Cerebellar cortex (tissue), 1 donor: ENCODE data around the gene HDAC10.
A peak's percentile ranks its signal among the peaks of the same experiment; 100 is the strongest.

Experiments
- DNase-seq: peaks from one replicate; pipeline ENCODE4 v3.0.0-alpha.2; 2015; ENCODE audit warnings: low spot score

HDAC10 gene

DNA sequence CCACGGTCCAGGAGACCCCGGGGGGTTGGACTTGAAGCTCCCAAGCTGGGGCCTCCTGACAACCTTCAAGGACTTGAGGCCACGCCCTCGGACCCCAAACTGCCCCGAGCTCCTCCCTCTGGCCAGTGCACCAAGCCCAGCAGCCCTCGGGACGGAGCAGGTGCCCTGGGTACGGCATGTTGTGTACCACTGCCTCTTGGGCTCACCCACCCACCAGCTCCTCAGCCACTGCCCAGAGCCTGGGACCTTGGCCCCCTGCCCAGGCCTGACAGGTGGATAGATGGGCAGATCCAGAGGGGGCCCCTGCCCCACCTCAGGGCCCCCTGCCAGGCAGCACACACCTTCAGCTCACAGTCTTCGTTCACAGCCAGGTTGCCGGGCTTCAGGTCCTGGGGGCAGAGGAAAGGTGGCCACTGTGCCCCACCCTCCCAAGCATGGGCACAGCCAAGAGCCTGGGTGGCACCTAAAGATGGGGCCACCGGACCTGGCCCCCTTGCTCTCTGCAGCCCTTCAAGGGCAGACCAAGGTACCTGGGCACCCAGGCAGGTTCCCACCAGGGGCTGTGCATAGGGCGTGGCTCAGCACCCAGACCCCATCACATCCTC lies 5.3 kb upstream of the HDAC10 start:
- DNase-seq = no peak

DNA sequence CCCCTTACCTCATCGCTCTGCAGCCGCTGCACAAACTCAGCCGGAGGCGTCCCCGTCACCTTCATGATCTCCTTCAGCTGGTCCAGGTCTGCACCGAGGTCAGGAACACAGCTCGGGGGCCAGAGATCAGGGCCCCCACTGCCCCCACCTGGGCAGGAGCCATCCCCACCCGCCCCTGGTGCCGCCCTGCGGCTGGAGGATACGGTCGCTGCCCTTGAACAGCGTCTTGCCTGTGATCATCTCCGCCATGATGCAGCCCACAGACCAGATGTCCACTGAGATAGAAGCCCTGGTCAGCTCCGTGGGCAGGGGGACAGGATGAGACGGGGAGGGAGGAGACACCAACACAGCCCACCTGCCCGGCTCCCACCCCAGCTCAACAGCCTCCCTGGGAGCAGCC lies 4.5 kb upstream of the HDAC10 start:
- DNase-seq = no peak

DNA sequence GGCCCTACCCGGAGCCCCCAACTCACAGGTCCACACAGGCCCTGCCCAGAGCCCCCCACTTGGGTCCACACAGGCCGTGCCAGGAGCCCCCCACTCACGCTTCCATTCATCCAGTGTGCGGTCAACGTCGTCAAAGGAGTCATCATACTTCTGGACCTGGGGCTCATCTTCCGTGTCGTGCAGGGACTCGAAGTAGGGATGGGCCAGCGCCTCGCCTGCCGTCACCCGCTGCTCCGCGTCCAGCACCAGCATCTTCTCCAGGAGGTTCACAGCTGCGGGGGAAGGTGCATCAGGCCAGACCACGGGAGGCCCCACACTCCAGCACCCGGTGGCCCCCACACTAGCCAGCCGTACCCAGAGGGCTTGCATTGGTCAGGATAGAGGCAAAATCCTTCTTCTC lies 4.0 kb upstream of the HDAC10 start:
- no peak for DNase-seq

DNA sequence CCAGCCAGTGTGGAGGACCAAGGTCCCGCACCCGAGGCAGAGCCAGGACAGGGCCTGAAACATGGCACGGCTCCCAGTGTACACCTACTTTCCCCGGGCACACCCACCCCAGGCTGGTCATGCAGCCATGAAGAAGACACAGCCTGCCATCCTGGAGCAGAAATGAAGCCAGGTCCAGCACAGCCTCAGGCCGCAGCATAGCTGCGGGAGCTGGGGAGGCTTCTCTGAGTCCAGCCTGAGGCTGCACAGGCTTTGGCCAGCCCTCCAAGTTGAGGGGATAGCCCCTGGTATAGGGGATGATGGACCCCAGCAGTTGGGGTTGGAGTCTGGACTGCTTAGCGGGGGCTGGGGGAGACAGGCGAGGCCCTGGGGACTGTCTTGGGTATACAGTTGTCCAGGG lies 2.9 kb upstream of the HDAC10 start:
- no peak for DNase-seq

DNA sequence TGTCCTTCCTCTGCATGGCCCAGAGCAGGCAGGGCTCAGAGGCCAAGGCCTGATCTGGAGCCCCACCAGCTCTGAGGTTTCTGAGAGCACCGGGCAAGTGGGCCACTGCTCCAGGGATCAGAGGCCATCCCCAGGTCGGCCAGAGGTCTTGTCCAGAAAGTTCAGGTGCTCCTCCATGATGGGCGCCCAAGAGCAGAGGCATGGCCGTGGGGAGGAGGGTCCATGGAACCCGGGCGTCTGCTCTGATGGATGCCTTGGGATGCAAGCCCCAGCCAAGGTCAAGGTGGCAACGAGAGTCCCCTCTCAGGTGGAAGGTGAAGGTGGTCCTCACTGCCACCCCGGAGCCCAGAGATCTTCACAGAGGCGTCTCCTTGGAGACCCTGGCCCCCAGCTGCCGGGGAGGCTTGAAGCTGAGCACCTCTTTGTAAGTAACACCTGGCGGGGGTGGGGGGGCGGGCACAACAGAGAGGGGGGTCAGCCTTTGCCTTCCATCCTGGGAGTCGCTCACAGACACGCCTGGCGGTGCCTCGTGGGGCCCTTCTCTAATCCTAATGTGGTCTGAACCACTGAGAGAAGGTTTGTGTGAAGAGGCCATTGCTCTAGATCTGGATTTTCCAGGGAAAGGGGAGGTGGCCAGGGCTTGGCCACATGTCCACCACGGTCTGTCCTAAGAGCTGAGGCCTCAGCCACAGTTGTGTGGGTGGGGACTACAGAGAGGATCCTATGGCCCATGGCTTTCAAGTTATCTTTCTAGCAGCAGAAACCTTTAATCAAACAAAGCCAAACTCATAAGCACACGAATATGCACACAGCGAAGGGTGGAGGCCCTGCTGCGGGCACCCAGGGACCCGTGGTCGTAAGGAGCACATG lies 2.2 kb upstream of the HDAC10 start:
- DNase-seq = no peak

DNA sequence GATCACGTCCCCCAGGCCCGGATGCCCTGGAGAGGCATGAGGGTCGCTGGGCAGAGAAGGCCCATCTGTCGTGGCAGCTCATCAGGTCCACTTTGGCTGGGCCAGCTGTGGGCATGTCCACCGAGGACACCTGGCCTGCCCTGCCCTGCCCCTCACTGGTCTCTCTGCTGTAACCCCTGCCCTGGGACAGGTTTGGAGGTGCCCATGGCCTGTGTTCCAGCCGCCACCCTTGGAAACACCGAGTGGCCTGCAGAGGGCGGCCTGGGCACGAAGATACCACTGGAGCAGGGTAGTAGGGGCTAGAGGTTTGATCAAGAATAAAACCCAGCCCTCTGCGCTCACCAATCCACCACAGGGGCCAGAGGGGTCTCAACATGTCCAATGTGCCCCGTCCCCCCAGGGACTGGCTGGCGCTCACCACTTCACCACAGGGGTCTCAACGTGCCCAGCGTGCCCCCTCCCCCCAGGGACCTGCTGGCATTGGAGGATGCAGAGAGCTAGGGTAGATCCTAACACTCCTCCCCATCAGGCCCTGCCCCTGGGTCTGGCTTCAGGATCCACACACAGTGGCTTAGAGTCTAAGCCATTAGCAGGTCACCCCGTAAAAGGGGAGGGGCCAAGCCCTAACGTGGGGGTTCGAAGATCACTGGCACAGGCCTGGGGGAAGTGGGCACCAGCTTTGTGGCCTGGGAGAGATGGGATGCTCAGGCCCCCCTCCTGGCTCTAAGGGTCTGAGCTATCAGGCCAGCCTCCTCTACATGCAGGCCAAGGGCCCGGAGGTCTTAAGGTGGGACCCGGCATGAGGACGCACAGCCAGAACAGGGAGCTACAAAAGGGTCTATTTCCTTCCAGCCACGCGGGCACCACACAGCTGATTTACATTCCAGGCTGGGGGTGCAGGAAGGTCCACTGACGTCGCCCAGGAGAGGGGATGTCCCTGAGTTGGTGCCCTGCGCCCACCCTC lies 1.3 kb upstream of the HDAC10 start:
- DNase-seq = peak; percentile 86

DNA sequence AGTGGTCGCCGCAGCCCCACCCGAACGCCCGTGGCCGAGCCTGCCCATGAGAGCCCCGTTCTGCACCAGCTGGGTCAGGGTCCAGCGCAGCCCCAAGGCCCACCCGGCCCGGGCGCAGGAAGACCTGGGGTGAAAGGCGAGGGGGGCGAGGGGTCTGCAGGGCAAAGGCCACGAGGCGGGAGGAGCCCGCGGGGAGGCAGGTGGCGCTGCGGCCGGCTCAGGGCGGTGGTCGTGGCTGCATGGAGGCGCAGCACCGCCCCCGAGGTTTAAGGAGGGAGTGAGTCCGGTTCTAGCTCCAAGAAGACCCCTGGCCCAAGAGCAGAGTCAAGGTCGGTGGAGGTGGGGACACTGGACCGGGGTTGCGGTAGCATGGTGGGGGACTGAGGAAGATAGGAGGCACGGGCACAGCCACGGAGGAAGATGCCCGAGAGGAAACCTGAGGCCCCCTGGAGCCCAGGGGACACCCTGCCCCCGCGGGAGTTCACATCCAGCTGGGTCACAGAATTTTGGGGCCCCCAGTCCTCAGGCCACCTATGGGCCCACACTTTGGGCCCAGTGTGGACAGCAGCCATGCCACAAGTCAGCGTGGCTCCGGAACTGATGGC lies 514 bp upstream of the HDAC10 start:
- DNase-seq = no peak

DNA sequence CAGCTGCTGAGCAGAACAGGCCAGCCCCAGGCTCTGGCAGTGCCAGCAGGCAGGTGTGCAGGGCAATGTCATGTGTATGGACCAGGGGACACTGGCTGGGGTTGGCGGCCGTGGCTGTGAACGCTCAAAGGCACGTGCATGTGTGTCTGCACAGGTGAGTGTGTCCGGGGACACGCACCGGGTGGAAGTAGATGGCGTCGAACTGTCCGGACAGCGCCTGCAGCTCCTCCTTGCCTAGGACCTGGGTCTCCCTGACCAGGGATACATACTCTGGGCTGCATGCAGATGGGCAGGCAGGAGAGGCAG lies 863 bp downstream of the HDAC10 start:
- no peak for DNase-seq

DNA sequence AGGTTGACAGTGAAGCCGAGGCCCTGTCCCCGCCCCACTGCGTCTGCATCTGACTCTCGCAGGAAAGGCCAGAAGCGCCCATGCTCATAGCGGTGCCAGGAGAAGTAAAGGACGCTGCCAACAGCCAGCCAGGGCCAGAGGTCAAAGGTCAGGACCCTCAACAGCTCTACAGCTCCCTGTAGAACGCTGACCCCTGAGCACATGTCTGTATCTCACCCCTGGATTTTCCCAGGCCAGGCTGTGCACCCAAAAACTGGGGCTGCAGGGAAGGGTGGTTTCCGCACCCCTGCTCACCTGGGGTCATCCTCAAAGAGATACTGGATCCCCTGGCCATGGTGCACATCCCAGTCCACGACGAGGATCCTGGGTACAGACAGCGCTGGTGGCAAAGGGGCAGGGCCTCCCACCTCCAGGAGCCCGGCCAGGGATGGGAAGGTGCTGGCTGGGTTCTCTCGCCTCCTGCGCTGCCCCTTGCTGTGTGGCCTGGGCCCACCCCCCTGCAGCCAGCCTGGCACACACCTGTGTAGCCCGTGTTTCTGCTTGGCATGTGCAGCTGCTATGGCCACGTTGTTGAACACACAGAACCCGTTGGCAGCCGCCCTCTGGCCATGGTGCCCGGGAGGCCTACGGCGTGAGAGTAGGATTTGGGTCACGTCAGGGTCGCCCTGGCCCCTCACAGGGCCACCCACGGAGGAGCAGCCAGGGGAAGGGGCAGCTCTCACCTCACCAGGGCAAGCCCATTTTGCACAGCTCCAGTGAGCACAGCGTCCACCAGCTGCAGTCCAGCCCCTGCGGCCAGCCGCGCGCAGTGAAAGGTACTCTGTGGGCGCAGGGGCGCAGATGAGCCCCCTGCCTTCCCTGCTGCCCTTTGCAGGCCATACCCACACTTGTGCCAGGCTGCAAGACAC lies 1.5 kb downstream of the HDAC10 start:
- DNase-seq = no peak

DNA sequence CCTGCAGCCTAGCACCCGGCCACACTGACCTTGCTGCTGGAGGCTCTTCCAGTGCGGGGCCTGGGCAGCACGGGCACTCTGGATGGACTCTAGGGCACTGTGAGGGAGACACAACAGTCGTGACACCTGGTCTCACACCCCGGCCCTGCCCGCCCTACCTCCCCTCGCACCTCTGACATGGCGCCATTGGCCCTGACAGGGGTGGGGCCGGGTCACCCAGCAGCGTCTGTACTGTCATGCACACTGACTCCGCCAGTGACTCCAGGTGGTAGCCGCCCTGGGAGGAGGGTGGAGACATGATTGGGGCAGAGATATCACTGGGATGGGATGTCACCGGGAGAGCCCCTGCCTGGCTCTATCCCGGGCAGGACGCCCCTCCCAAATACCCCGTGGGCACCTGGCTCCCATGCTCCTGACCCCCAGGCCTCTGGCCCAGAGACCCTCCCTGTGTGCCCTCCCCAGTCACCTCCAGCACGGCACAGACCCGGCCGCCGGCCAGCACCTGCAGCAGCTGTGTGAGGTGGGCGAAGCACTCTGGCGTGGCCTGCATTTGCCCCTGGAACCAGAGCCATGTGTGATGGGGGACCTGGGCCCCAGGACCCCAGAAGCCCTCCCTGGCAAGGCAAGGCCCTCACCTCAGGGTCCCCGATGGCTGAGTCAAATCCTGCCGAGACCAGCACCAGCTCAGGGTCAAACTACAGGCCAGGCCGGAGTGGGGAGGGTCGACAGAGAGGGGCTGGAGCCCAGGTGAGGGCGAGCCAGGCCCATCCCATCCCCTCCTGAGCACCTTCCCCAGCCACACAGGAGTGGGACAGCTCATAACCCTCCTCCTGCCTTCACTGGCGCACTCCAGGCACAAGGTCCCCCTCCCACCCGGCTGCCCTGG lies 2.6 kb downstream of the HDAC10 start:
- DNase-seq = no peak

DNA sequence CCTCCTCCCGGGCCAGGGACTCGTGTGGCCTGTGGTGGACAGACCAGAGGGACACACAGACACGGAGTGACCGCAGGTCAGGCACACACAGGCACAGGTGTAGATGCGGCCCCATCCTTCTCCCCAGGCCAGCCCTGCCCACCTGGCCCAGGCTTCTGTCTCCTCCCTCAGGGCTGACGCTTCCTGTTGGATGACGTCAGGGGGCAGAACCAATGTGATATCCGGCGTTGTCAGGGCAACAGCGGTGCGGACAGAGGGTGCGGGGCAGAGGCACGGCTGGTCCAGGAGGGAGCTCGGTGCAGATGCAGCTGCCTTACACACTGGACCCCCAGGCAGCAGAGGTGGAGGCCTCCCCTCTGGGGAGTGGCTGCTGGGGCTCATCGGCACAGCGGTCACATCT lies 3.3 kb downstream of the HDAC10 start:
- no peak for DNase-seq

DNA sequence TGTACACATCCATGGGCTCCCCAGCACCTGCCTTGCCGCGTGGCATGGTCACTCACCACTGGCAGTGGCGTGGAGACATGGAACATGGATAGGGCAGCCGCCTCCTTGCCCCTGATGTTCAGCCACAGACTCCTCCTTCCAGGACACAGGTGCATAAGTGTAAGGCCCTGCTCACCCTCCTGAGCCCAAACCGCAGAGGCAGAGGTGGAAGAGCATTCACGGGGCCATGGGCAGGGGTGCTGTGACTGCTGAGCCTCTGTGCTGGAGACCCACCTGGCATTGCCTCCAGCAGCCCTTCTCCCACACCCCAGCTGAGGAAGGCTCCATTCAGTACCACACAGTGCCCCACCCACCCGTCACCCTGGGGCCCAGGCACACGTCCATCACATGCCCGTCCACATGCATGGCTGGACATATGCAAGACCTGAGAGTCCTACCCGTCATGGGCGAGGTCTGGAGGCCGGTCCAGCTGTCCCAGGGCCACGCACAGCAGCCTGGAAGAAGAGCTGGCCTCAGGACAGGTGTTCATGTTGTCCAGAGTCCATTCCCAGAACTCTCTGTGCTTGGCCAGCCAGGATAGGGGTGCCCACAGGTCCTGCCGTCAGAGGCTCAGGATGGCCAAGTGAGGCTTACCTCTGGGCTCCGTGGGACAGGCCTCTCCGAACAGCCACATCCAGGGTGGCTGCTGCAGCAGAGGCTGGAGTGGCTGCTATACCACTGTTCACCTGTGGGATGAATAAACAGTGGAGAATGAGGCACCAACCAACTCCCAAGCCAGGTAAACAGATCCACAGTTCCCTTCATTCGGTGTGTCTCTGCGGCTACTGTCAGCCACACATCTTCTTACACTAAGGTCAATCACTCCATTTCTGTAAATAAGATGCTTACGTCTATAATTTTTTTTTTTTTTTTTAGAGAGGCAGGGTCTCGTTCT lies 4.6 kb downstream of the HDAC10 start:
- no peak for DNase-seq

DNA sequence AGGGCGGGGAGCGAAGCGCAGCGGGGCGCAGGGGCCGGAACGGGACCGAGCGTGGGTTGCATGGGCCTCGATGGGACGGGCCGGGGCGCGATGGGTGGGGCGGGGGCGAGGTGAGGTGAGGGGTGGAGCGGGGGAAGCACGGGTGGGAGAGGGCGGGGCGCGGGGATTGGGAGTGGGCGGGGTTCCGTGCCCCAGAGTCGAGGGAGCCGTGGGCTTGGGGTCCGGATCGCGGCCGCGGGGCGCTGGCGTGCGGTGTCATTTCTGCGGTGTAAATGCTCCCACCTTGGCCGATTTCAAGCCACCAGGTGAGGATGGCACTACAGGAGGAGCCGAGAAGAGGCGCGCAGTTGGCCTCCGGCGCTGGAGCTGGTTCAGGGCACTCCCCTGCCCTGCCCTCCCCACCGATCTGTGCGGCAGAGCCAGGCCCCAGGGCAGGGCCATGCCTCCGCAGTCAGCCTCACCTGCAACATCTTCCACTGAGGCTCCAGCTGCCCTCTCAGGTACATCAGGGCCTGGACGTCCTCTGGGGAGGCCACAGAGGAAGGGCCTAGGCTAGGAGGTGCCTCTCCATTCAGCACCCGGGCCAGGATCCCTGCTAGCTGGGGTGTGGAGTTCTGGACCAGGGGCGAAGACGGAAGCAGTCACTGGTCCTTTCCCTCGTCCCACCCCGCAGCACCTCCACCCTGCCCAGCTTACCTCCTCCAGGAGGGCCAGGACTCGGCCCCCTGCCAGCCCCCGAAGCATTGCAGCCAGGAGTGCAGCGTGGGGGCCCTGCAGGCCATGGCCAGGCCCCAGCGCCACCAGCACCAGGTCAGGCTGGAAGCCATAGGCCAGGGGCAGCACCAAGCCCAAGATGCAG lies 5.6 kb downstream of the HDAC10 start:
- no peak for DNase-seq

DNA sequence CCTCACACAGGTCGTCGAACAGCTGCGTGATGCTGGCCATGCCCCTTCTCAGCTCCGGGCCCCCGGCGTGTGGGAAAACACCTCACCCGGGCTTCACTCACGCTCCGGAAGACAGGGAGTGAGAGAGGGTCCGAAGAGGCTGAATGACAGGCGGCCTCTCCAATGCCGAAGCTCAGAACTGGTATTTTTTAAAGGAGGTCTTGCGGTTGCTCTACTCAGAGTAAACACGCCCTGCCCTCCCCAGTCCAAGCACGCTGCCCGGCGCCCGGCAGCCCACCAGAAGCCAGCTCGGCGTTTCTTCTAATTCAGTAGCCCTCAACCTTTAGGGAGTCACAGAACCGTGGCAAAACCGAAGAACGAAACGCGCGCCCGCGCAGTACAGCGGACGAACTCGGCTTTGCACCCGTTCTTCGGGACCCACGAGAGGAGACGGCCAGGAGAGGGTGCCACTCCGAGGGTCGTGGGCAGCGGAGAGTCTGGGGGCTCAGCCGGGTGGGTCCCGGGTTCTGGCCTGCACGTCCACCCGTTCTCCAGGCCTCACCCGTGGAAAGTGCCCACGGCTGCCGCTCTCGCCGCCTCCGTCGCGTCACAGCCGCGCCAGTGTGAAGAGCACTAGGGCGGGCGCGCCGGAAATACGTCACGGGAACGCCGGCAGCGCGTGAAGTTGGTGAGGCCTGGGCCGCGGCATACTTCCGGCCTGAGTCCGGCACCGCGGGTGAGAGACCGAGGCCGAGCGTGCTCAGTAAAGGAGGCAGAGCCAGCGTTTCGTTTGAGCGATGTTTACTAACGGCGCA lies 6.4 kb downstream of the HDAC10 start, which contains the start of gene TUBGCP6:
TUBGCP6 (minus strand) TSS at position 604 of the 794 bp plus-strand sequence; CDS start at position 40, 564 bp downstream.
- peak; percentile 94 for DNase-seq

DNA sequence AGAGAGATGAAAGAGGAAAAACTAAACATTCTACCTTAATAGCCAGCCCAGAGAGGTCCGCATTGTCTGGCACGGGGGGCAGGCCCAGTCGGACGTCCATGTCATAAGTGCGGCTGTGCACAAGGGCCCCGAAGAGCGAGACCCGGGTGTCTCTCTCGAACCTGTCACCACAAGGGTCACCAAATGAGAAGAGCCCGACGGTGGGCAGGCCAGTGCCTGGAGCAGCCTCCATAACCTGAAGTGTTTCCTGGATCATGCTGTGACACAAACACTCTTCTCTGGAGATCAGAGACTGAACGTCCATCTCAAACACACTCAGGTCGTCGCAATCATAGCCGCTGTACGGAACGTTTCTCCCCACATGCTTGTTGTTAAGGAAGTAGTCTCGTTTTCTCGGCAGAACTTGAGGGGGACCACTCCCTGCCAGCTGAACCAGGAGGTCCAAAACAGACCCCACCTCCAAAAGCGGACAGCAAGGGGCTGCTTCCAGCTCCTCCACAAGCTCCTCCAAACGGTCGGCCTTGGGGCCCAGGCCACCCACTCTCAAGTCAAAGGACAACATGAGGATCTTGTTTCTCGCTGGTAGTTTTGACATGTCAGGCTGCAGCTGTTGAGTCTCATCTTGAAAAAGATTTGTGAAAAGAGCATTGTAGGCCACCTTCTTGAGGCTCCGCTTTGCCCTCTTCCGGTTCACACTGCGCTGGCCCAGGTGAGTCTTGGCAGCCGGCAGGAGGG lies 7.2 kb downstream of the HDAC10 start:
- no peak for DNase-seq

DNA sequence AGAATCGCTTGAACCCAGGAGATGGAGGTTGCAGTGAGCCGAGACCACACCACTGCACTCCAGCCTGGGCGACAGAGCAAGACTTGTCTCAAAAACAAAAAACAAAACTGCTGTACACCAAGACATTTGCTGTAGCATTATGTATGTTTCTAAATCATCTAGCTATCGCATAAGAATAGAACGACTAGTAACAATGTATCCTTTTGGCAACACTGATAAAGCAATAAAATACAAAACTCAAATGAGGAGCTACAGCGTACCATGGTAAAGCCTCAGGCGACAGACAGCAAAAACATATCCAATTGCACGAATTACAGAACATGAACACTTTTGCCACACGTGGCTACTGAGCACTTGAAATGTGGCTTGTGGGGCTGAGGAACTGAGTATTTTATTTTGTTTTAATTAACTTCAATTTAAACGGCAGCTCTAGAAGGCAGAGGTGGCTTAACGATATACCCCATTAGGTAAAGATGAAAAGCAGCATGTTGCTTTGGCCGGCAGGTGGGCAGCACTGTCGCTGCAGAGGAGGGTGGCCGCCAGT lies 8.6 kb downstream of the HDAC10 start:
- DNase-seq = no peak
